Suprapubic skin (tissue), 3 donors: ENCODE data around the gene CSGALNACT2.

ENCODE experiments used
- CTCF ChIP-seq, 2 donors: fragments of 200-600 bp in 1 of 2; fragments of 450-650 bp in 1 of 2; sonication (generic) in 1 of 2; IDR thresholded peaks; one replicate each; pipeline ENCODE4 v1.5.1; 2016 to 2019; ENCODE audit warnings: antibody characterized with exemption in 2 of 2, mild to moderate bottlenecking in 1 of 2, moderate library complexity in 1 of 2
- EP300 ChIP-seq: sonication (generic); formaldehyde crosslinking; IDR thresholded peaks from one replicate; pipeline ENCODE4 v1.6.1; 2017; ENCODE audit warnings: antibody characterized with exemption
- POLR2A ChIP-seq, 2 donors: fragments of 450-650 bp; IDR thresholded peaks; one replicate each; pipeline ENCODE4 v1.6.1; 2017; ENCODE audit warnings: antibody characterized with exemption in 2 of 2, mild to moderate bottlenecking in 2 of 2, moderate library complexity in 2 of 2

GRCh38 chr10:43155221-43155620, 17.0 kb downstream of the CSGALNACT2 start:
- no peak for TF ChIP-seq CTCF (IDR thresholded peaks at IDR 0.05)
- no peak for TF ChIP-seq EP300
- TF ChIP-seq POLR2A (IDR thresholded peaks at IDR 0.05), result no peak
